SH-SY5Y (cell line): ENCODE results near the gene IFT122.

Experiments used
- GATA2 ChIP-seq: IDR thresholded peaks from 2 replicates; pipeline ENCODE4 v1.6.1; 2011; ENCODE audit warnings: mild to moderate bottlenecking, low read depth, low read length
- GATA3 ChIP-seq: IDR thresholded peaks from 2 replicates; pipeline ENCODE4 v1.6.1; 2011; ENCODE audit warnings: low read depth, mild to moderate bottlenecking, low read length, moderate library complexity

DNA sequence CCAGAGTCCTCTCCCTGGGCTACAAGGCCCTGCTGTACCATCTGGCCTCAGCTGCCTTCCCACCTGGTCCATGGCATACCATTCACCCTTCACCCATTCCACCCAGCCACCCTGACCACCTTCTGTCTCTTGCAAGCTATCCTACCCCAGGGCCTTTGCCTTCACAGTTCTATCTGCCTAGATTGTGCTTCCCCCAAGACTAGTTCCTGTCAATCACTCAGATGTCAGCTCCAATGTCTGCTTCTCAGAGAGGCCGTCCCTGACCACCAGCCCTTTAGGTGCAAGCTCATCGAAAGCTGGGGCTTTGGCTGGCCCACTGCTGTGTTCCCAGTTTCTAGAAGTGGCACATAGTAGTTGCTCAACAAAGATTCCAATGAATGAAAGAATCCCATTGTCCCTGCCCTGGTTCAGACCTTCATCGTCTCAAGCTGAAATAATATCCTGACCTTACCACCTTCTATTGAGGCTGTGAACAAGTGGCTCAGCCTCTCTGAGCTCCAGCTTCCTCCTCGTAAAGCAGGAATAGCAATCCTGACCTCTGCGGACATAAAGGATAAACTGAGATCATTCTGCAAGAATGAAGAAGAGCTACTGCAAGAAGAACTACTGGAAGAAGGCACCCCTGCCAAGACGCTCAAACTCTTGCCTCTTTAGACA is 27.4 kb upstream of the IFT122 start:
- TF ChIP-seq GATA3 (no peak), GATA2 (no peak)
